A549 (cell line): Measurements from ENCODE around the gene MIER1. TPM values are rescaled to one million over a fixed set of nuclear protein-coding genes. Genes with fewer than 3 reads are reported as not detected.
"Not testable (repeated sequence)": the region's sequence is repeated elsewhere in the genome, so short reads cannot be mapped to it uniquely, and the experiment has no call there.

ENCODE experiments used
- ATAC-seq, 2 experiments: fragments of 200-7000 bp in 1 of 2; fragments of >200 bp in 1 of 2; cut with Nextera tagmentation in 1 of 2; cut with Tn5 transposase in 1 of 2; 3 replicates each; pipeline versions ENCODE4 v1.8.0 to v1.9.1; 2018 to 2020; ENCODE audit warnings: mild to moderate bottlenecking in 1 of 2, moderate library complexity in 1 of 2
- CTCF ChIA-PET: fragments of 300-600 bp; sonication (Branson Sonifier 250); formaldehyde crosslinking; extraction: SDS; loops from one replicate; lab custom pipeline; 2021; ENCODE audit warnings: antibody characterized with exemption, inconsistent platforms; lab: Yijun Ruan, JAX
- POLR2A ChIA-PET: fragments of 350-600 bp; formaldehyde crosslinking; extraction: SDS; loops from one replicate; lab custom pipeline; 2021; ENCODE audit warnings: antibody characterized with exemption, inconsistent platforms; lab: Yijun Ruan, JAX
- DNase-seq, 2 experiments: peaks; one replicate each; pipeline versions ENCODE4 v3.0.0 to v3.0.0-alpha.2; 2011 to 2016; ENCODE audit warnings: low read depth in 1 of 2, low spot score in 1 of 2
- FAIRE-seq: peaks from 2 replicates; lab custom pipeline; 2011; peaks lifted over from hg19 to GRCh38; lab: Jason Lieb, UNC
- H3K27ac ChIP-seq, 2 experiments: fragments of >200 bp; sonication (Bioruptor Twin); formaldehyde crosslinking; 3 replicates each; pipeline ENCODE4 v1.5.1; 2016 to 2017
- H3K4me1 ChIP-seq: fragments of >200 bp; sonication (Bioruptor Twin); formaldehyde crosslinking; 3 replicates; pipeline ENCODE4 v1.6.1; 2016
- H3K4me2 ChIP-seq: fragments of >200 bp; sonication (Bioruptor Twin); formaldehyde crosslinking; 3 replicates; pipeline ENCODE4 v1.6.1; 2016
- H3K4me3 ChIP-seq: fragments of >200 bp; sonication (Bioruptor Twin); formaldehyde crosslinking; 3 replicates; pipeline ENCODE4 v1.5.1; 2016
- H3K9me3 ChIP-seq: fragments of >200 bp; sonication (Bioruptor Twin); formaldehyde crosslinking; 3 replicates; pipeline ENCODE4 v1.6.1; 2016
- BHLHE40 ChIP-seq: IDR thresholded peaks from 2 replicates; pipeline ENCODE4 v1.6.1; 2012; ENCODE audit warnings: low read depth, low read length, inconsistent platforms
- CBX8 ChIP-seq: fragments of 200-600 bp; sonication (generic); IDR thresholded peaks from 2 replicates; pipeline ENCODE4 v1.6.1; 2016
- E2F6 ChIP-seq: IDR thresholded peaks from 2 replicates; pipeline ENCODE4 v1.6.1; 2012; ENCODE audit warnings: low read depth, borderline replicate concordance
- EHMT2 ChIP-seq: fragments of 200-600 bp; sonication (generic); IDR thresholded peaks from 2 replicates; pipeline ENCODE4 v1.6.1; 2016; ENCODE audit warnings: antibody characterized with exemption, low read depth, mild to moderate bottlenecking, moderate library complexity
- ELK1 ChIP-seq: fragments of 150-350 bp; IDR thresholded peaks from 2 replicates; pipeline ENCODE4 v1.6.1; 2014; ENCODE audit warnings: low read depth, mild to moderate bottlenecking, low read length
- EP300 ChIP-seq, 2 experiments: fragments of >200 bp; sonication (Bioruptor Twin); formaldehyde crosslinking; IDR thresholded peaks; 2 replicates in 1 of 2; 3 replicates in 1 of 2; pipeline ENCODE4 v1.6.1; 2016 to 2017
- ESRRA ChIP-seq: fragments of 150-350 bp; IDR thresholded peaks from 2 replicates; pipeline ENCODE4 v1.6.1; 2014; ENCODE audit warnings: mild to moderate bottlenecking, low read length, borderline replicate concordance
- HDAC2 ChIP-seq: fragments of 200-600 bp; sonication (generic); IDR thresholded peaks from 2 replicates; pipeline ENCODE4 v1.6.1; 2016
- HES2 ChIP-seq: fragments of >200 bp; sonication (Bioruptor Twin); formaldehyde crosslinking; IDR thresholded peaks from 2 replicates; pipeline ENCODE4 v1.6.1; 2016
- KDM1A ChIP-seq: fragments of 200-600 bp; sonication (generic); IDR thresholded peaks from 2 replicates; pipeline ENCODE4 v1.6.1; 2016; ENCODE audit warnings: low read depth, mild to moderate bottlenecking
- KDM5A ChIP-seq: fragments of 200-600 bp; sonication (generic); IDR thresholded peaks from 2 replicates; pipeline ENCODE4 v1.6.1; 2016; ENCODE audit warnings: antibody characterized with exemption, mild to moderate bottlenecking
- MAFK ChIP-seq: fragments of 450-650 bp; IDR thresholded peaks from 2 replicates; pipeline ENCODE4 v1.6.1; 2014; ENCODE audit not compliant: partially characterized antibody
- MYC ChIP-seq: IDR thresholded peaks from 2 replicates; pipeline ENCODE4 v1.6.1; 2012; ENCODE audit warnings: mild to moderate bottlenecking, inconsistent platforms, low read length, improper control_type of control experiment, borderline replicate concordance
- NPAS2 ChIP-seq: fragments of 250-450 bp; sonication (Bioruptor Pico); IDR thresholded peaks from 2 replicates; pipeline ENCODE4 v1.8.0; 2022; ENCODE audit warnings: mild to moderate bottlenecking, moderate library complexity, borderline replicate concordance
- RAD21 ChIP-seq, 2 experiments: fragments of >200 bp in 1 of 2; sonication (Bioruptor Twin) in 1 of 2; formaldehyde crosslinking in 1 of 2; IDR thresholded peaks in 1 of 2; conservative IDR thresholded peaks in 1 of 2; 2 replicates in 1 of 2; 3 replicates in 1 of 2; pipeline ENCODE4 v1.6.1; 2012 to 2018; ENCODE audit warnings: inconsistent platforms in 1 of 2
- RARB ChIP-seq: fragments of 250-450 bp; sonication (Bioruptor Pico); IDR thresholded peaks from 2 replicates; pipeline ENCODE4 v1.8.0; 2021; ENCODE audit warnings: mild to moderate bottlenecking, moderate library complexity
- RCOR1 ChIP-seq: fragments of 150-350 bp; IDR thresholded peaks from 2 replicates; pipeline ENCODE4 v1.6.1; 2014; ENCODE audit warnings: antibody characterized with exemption, low read length, low read depth
- REST ChIP-seq: fragments of 200-600 bp; sonication (generic); IDR thresholded peaks from 2 replicates; pipeline ENCODE4 v1.6.1; 2016; ENCODE audit warnings: antibody characterized with exemption, mild to moderate bottlenecking, moderate library complexity
- SREBF2 ChIP-seq: fragments of 450-650 bp; IDR thresholded peaks from 2 replicates; pipeline ENCODE4 v1.6.1; 2014; ENCODE audit warnings: mild to moderate bottlenecking, moderate library complexity
- USF2 ChIP-seq: fragments of 450-650 bp; IDR thresholded peaks from 2 replicates; pipeline ENCODE4 v1.6.1; 2014; ENCODE audit warnings: antibody characterized with exemption
- ZNF302 ChIP-seq: fragments of 250-450 bp; sonication (Bioruptor Pico); IDR thresholded peaks from 2 replicates; pipeline ENCODE4 v1.9.0; 2021; ENCODE audit warnings: inconsistent platforms, mild to moderate bottlenecking, moderate library complexity
- WGBS: methylation state at CpG from one replicate; pipeline ENCODE4 v1.1.6; 2017; ENCODE audit errors: missing lambda C conversion rate; 5-methylcytosine and 5-hydroxymethylcytosine counted together
- polyA plus RNA-seq, 4 experiments: library from polyadenylated mRNA; depleted of rRNA in 3 of 4; stranded (reverse); fragments of >200 nt; fragmentation: RNase III in 1 of 4; extraction: RNeasy Plus Mini Kit Qiagen cat#74134 plus additional on column Dnase treatment in 1 of 4; gene quantifications; 2 replicates in 3 of 4; 3 replicates in 1 of 4; pipeline ENCODE4 v1.2.3, GENCODE V29; 2011 to 2017

The MIER1 gene
- polyA plus RNA-seq, 2 of the 4 experiments (the other 2 are of a cell fraction): 11.9 to 22.6 TPM

GRCh38 chr1:66957938-66958337 lies 33.1 kb downstream of the MIER1 start:
- TF ChIP-seq NPAS2 (no peak), EHMT2 (no peak), ZNF302 (CRISPR knock-in tag) (no peak), KDM5A (no peak), MAFK (no peak), BHLHE40 (no peak), KDM1A (no peak), RAD21 (conservative IDR thresholded peaks at IDR 0.05 in 1 of 2, IDR thresholded peaks at IDR 0.05 in 1 of 2) (no peak), ESRRA (no peak), EP300 (IDR thresholded peaks at IDR 0.05) (no peak), MYC (no peak), RARB (no peak), ELK1 (no peak), CBX8 (no peak), RCOR1 (no peak), SREBF2 (no peak), USF2 (no peak), HES2 (no peak)
- ChIA-PET POLR2A (no interaction called here), CTCF (no interaction called here)
- H3K4me2 ChIP-seq: no peak overlapping the region
- no peak overlapping the region for H3K27ac ChIP-seq
- H3K9me3 ChIP-seq: no peaks in the 10 kb centered on the region
- no peak overlapping the region for H3K4me3 ChIP-seq
- ATAC-seq: no peak
- H3K4me1 ChIP-seq: peaks cover 14% of the 10 kb centered on the region; the same call in 2 of the 3 replicates
- FAIRE-seq: no peak
- DNase-seq: no peak
- 95% methylated on average over 3 of the region's 3 CpGs for WGBS

- ATAC-seq, FAIRE-seq, DNase-seq, H3K9me3 ChIP-seq, POLR2A ChIA-PET, H3K4me2 ChIP-seq, H3K4me3 ChIP-seq, H3K4me1 ChIP-seq, H3K27ac ChIP-seq: not testable (repeated sequence)
- CTCF ChIA-PET: interaction anchor here (1.1 kb wide), 1 partner anchor 30 kb away, joined by 3 read pairs; no protein-coding TSS in a partner anchor
- 93% methylated on average over 7 of the region's 7 CpGs for WGBS
Observed at GRCh38 chr1:66966188-66966873, 41.5 kb downstream of the MIER1 start.

GRCh38 chr1:66968574-66968973 lies 43.8 kb downstream of the MIER1 start:
- H3K9me3 ChIP-seq: peaks cover 5% of the 10 kb centered on the region; the same call in 1 of the 3 replicates
- ChIA-PET POLR2A (no interaction called here), CTCF (no interaction called here)
- ATAC-seq (no peak), FAIRE-seq (no peak), DNase-seq (no peak)
- TF ChIP-seq EP300 (IDR thresholded peaks at IDR 0.05) (no peak), REST (no peak), E2F6 (no peak), RCOR1 (no peak), HDAC2 (no peak), USF2 (no peak)
- no peaks in the 10 kb centered on the region for H3K4me1 ChIP-seq
- no peak overlapping the region for H3K4me2 ChIP-seq
- H3K4me3 ChIP-seq: no peak overlapping the region
- 59% methylated on average over 3 of the region's 3 CpGs for WGBS
- H3K27ac ChIP-seq: no peak overlapping the region
